Osteocyte (in vitro differentiated cells): ENCODE data around the gene WDR33. TPM values are rescaled to one million over a fixed set of nuclear protein-coding genes. Genes with fewer than 3 reads are reported as not detected.
A peak's percentile ranks its signal among the peaks of the same experiment; 100 is the strongest.

Source experiments
- DNase-seq: peaks from one replicate; pipeline ENCODE4 v3.0.0; 2021; ENCODE audit warnings: mixed read lengths; ENCODE audit not compliant: unreplicated experiment; ENCODE audit errors: extremely low spot score
- H3K27ac Mint-ChIP-seq: one replicate; pipeline ENCODE4 v1.8.0; 2021; ENCODE audit warnings: mild to moderate bottlenecking, mixed read lengths; ENCODE audit not compliant: unreplicated experiment
- H3K27me3 Mint-ChIP-seq: one replicate; pipeline ENCODE4 v1.8.0; 2021; ENCODE audit warnings: mixed read lengths; ENCODE audit not compliant: unreplicated experiment
- H3K36me3 Mint-ChIP-seq: one replicate; pipeline ENCODE4 v1.8.0; 2021; ENCODE audit warnings: mixed read lengths; ENCODE audit not compliant: unreplicated experiment
- H3K4me1 Mint-ChIP-seq: one replicate; pipeline ENCODE4 v1.8.0; 2021; ENCODE audit warnings: mixed read lengths; ENCODE audit not compliant: unreplicated experiment
- H3K4me3 Mint-ChIP-seq: one replicate; pipeline ENCODE4 v1.8.0; 2021; ENCODE audit warnings: mild to moderate bottlenecking, moderate library complexity, mixed read lengths; ENCODE audit not compliant: unreplicated experiment
- H3K9me3 Mint-ChIP-seq: one replicate; pipeline ENCODE4 v1.8.0; 2021; ENCODE audit warnings: mixed read lengths; ENCODE audit not compliant: unreplicated experiment
- total RNA-seq: library from RNA; stranded (reverse); gene quantifications from 2 replicates; pipeline ENCODE4 v1.2.1, GENCODE V29; 2021
- TF ChIP-seq, protein P1 (sequence below): fragments of 200-600 bp; sonication (generic); IDR thresholded peaks from 2 replicates; pipeline ENCODE4 v1.5.0; 2021; ENCODE audit warnings: antibody characterized with exemption, mild to moderate bottlenecking, moderate library complexity

Gene WDR33
- total RNA-seq, 1 donor from 2014 or later: 43.3 TPM

DNA sequence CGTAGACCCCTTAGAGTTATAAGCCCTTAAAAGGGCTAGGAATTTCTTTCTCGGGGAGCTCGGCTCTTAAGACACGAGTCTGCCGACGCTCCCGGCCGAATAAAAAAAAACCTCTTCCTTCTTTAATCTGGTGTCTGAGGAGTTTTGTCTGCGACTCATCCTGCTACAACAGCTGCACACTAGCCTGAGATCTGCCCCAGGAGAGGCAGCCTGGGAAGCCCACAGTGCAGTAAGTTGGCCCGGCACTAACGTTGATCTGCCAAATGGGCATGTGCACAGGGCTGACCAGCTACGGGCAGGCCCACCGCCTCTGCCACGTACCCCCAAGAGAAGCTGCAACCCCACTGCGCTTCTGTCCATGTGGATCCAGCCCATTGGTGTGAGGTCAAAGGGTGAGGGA is 127.2 kb downstream of the WDR33 start:
- H3K4me1 Mint-ChIP-seq: peaks cover 26% of the 10 kb centered on the region
- no peak for DNase-seq
- H3K4me3 Mint-ChIP-seq: peak overlapping the region; percentile 40
- H3K36me3 Mint-ChIP-seq: no peaks in the 10 kb centered on the region
- TF ChIP-seq, protein P1, sequence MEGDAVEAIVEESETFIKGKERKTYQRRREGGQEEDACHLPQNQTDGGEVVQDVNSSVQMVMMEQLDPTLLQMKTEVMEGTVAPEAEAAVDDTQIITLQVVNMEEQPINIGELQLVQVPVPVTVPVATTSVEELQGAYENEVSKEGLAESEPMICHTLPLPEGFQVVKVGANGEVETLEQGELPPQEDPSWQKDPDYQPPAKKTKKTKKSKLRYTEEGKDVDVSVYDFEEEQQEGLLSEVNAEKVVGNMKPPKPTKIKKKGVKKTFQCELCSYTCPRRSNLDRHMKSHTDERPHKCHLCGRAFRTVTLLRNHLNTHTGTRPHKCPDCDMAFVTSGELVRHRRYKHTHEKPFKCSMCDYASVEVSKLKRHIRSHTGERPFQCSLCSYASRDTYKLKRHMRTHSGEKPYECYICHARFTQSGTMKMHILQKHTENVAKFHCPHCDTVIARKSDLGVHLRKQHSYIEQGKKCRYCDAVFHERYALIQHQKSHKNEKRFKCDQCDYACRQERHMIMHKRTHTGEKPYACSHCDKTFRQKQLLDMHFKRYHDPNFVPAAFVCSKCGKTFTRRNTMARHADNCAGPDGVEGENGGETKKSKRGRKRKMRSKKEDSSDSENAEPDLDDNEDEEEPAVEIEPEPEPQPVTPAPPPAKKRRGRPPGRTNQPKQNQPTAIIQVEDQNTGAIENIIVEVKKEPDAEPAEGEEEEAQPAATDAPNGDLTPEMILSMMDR: no peak
- peaks cover 10% of the 10 kb centered on the region for H3K9me3 Mint-ChIP-seq
- H3K27ac Mint-ChIP-seq: peak overlapping the region; percentile 79
- no peaks in the 10 kb centered on the region for H3K27me3 Mint-ChIP-seq

DNA sequence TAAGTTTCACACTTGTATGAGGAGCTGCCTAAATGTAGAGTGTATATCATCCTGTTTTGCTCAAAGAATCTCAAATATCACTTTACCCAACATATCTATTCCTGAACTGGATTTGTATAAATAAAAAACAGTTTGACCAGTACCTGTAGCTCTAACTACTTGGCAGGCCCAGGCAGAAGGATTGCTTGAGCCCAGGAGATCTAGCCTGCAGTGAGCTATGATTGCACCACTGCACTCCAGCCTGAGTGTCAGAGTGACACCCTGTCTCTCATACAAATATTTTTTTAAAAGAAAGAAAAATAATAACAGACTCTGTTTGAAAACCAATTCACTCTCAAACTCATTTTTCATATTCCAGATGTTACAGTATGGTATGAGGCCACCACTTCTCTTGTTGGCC is 127.9 kb downstream of the WDR33 start:
- Mint-ChIP-seq H3K27ac (peak overlapping the region; percentile 79), H3K4me1 (peaks cover 26% of the 10 kb centered on the region), H3K36me3 (no peaks in the 10 kb centered on the region), H3K4me3 (no peak overlapping the region), H3K9me3 (peaks cover 3% of the 10 kb centered on the region), H3K27me3 (no peaks in the 10 kb centered on the region)
- no peak for DNase-seq
- TF ChIP-seq, protein P1: no peak

DNA sequence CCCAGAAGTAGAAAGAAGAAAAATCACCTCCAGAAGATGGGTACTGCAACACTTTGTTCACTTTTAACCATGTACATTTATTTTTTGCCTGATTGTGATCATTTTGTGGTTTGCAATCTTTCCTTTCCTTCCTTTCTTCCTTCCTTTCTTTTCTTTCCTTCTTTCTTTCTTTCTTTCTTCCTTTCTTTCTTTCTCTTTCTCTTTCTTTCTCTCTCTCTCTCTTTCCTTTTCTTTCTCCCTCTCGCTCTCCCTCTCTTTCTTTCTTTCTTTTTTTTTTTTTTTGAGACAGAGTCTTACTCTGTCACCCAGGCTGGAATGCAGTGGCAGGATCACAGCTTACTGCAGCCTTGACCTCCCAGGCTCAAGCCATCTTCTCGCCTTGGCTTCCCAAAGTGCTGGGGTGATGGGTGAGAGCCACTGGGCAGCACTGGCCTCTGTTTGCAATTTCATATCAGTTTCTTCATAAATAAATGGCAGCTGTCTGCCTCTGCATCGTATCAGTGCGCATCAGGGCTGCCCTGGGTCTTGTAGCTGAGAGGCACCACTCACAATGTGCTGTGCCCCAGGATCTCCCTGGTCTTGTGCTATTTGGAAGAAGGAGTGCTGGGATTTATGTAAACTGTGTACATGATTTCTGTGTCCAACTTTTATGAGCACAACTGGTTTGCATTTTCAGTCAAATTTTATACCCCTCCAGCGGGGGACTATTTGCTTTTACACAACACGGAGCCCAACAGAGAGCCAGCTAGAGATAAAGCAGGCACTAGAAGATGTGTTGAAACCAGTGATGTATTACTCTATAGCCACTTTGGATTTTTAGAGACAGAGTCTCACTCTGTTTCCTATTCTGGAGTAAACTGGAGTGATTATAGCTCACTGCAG is 128.8 kb downstream of the WDR33 start:
- Mint-ChIP-seq H3K27me3 (no peaks in the 10 kb centered on the region), H3K4me3 (no peak overlapping the region), H3K36me3 (no peaks in the 10 kb centered on the region), H3K27ac (peak overlapping the region; percentile 51), H3K4me1 (peaks cover 26% of the 10 kb centered on the region), H3K9me3 (no peaks in the 10 kb centered on the region)
- TF ChIP-seq, protein P1: no peak
- no peak for DNase-seq

DNA sequence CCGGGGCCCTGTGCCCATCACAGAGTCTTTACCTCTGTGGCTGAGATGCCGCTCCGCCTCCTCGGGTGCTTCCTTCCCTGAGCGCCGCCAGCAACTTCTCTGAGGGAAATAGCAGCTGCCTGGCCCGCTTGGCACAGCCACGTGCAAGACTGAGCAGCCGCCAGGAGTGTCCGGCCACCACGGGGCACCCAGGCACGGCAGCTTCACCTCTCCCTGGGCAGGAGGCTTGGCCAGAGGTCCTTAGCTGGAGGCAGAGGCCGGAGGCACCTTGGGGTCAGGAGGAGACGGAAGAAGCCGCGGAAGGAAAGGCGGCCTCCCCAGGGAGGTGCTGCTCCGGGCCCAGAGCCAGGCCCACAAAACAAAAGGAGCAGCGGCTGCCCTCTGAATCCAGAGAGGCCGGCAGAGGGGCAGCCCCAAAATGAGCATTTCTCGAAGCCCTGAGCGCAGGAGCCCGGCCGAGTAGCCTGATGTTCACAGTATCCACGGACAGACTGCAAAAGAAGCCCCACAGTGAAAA is 129.6 kb downstream of the WDR33 start:
- TF ChIP-seq, protein P1: no peak
- Mint-ChIP-seq H3K4me3 (no peak overlapping the region), H3K4me1 (peaks cover 33% of the 10 kb centered on the region), H3K27me3 (no peaks in the 10 kb centered on the region), H3K27ac (no peak overlapping the region), H3K9me3 (no peaks in the 10 kb centered on the region), H3K36me3 (no peaks in the 10 kb centered on the region)
- DNase-seq: no peak

DNA sequence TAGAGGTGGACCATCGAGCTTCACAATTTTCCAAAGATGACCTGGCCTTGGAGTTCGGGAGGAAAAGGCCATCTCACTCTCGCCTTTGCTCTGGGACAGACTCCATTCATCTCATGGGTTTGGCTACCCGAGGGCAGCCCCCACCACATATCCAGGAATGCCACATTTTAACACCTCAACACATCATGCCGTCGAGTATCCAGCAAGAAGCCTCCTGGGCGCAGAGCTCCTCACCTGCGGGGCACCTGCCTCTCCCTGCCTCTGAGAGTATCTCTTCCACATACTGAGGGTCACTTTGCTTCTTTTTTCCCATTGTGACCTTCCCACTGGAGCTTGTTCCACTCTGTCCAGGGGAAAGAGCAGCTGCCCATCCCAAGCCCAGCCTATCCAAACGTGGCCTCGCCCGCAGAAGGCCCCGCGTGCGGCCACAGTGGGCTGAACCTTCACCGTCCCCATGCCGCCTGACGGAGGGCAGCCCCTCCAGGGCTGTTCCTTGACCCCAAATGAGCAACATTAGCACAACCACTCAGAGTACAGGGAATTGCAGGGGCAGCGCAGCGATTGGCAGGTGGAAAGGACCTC is 130.2 kb downstream of the WDR33 start:
- TF ChIP-seq, protein P1: no peak
- H3K27me3 Mint-ChIP-seq: no peaks in the 10 kb centered on the region
- H3K36me3 Mint-ChIP-seq: no peaks in the 10 kb centered on the region
- no peak overlapping the region for H3K27ac Mint-ChIP-seq
- H3K9me3 Mint-ChIP-seq: no peaks in the 10 kb centered on the region
- H3K4me3 Mint-ChIP-seq: no peak overlapping the region
- peaks cover 37% of the 10 kb centered on the region for H3K4me1 Mint-ChIP-seq
- DNase-seq: no peak
